Bronchial epithelial cell (primary cell): ENCODE results near the gene PIK3R5. TPM values are rescaled to one million over a fixed set of nuclear protein-coding genes. Genes with fewer than 3 reads are reported as not detected.
A peak's percentile ranks its signal among the peaks of the same experiment; 100 is the strongest.

ENCODE experiments used
- DNase-seq: peaks from one replicate; pipeline ENCODE4 v3.0.0-alpha.2; 2010; ENCODE audit warnings: low read depth
- FAIRE-seq: peaks from 2 replicates; lab custom pipeline; 2011; peaks lifted over from hg19 to GRCh38; lab: Jason Lieb, UNC
- H3K27me3 ChIP-seq: 2 replicates; pipeline ENCODE4 v1.5.1; 2011; ENCODE audit warnings: low read length; ENCODE audit not compliant: control insufficient read depth, insufficient read depth
- H3K36me3 ChIP-seq: 2 replicates; pipeline ENCODE4 v1.5.1; 2011; ENCODE audit warnings: low read length; ENCODE audit not compliant: control insufficient read depth, insufficient read depth
- H3K4me3 ChIP-seq: 2 replicates; pipeline ENCODE4 v1.5.1; 2011; ENCODE audit warnings: mild to moderate bottlenecking, low read depth, low read length, control low read depth
- CTCF ChIP-seq: IDR thresholded peaks from 2 replicates; pipeline ENCODE4 v1.5.1; 2011; ENCODE audit warnings: mild to moderate bottlenecking, moderate library complexity, low read length, control low read depth, inconsistent platforms; ENCODE audit not compliant: insufficient read depth, severe bottlenecking
- total RNA-seq: library from RNA; depleted of rRNA; stranded (reverse); fragments of >200 nt; gene quantifications from 2 replicates; pipeline ENCODE4 v1.2.1, GENCODE V29; 2014

PIK3R5 gene
- total RNA-seq, 1 donor from 2014 or later = not detected

- FAIRE-seq (peak; percentile 36), DNase-seq (no peak)
- Histone ChIP-seq H3K4me3 (no peak overlapping the region), H3K27me3 (no peaks in the 10 kb centered on the region), H3K36me3 (no peaks in the 10 kb centered on the region)
- no peak for TF ChIP-seq CTCF
These were observed 82.2 kb downstream of the PIK3R5 start for GRCh38 chr17:8883353-8883752.

DNA sequence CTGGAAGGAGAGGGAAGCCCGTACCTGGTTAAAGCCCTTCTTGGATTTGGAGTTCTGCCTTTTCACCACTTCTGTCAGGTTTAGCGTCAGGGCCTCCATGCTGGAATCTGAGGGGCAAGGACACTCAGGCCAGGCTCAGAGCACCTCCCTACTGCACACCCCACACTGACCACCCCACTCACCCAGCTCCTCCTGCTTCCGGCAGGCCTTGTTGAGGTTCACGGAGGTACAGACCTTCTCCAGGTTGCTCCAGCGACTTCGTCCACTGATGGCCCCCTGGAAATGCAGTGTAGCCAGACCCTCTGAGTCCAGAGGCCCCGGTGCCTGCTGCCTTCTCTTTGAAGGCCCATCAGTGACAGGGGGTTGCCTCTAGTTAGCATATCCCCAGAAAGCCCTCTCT, 83.9 kb downstream of the PIK3R5 start:
- DNase-seq = no peak
- no peak for TF ChIP-seq CTCF
- no peak for FAIRE-seq
- no peaks in the 10 kb centered on the region for H3K27me3 ChIP-seq
- no peak overlapping the region for H3K4me3 ChIP-seq
- no peaks in the 10 kb centered on the region for H3K36me3 ChIP-seq

DNA sequence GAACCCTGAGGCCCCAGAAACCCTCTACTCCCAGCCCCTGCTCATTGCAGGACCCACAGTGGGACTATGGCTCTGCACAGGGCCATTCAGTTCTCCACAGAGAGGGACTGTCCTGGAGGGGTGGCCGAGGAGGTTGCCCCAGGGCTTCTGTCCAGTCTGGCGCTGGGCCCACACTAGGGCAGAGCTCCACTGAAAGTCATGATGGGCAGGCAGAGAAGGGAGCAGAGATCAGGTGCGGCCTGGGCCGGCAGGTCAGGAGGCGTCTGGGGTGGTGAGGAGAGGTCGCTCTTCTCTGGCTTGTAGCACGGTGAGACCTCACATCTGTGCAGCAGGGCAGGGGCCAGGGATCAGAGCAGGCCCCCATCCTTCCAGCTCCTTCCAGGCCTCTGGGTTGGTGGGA, 85.0 kb downstream of the PIK3R5 start:
- FAIRE-seq = no peak
- H3K36me3 ChIP-seq = no peaks in the 10 kb centered on the region
- no peak for DNase-seq
- peaks cover 2% of the 10 kb centered on the region for H3K27me3 ChIP-seq
- no peak for TF ChIP-seq CTCF
- H3K4me3 ChIP-seq = no peak overlapping the region

- no peak for TF ChIP-seq CTCF
- DNase-seq (no peak), FAIRE-seq (no peak)
- H3K4me3 ChIP-seq = no peak overlapping the region
- H3K36me3 ChIP-seq = no peaks in the 10 kb centered on the region
- peaks cover 2% of the 10 kb centered on the region for H3K27me3 ChIP-seq
These were observed 86.1 kb downstream of the PIK3R5 start for GRCh38 chr17:8879410-8879809.

- Histone ChIP-seq H3K4me3 (no peak overlapping the region), H3K27me3 (peaks cover 2% of the 10 kb centered on the region), H3K36me3 (no peaks in the 10 kb centered on the region)
- DNase-seq (no peak), FAIRE-seq (no peak)
- TF ChIP-seq CTCF = no peak
These were observed 87.5 kb downstream of the PIK3R5 start for GRCh38 chr17:8877984-8878383.

DNA sequence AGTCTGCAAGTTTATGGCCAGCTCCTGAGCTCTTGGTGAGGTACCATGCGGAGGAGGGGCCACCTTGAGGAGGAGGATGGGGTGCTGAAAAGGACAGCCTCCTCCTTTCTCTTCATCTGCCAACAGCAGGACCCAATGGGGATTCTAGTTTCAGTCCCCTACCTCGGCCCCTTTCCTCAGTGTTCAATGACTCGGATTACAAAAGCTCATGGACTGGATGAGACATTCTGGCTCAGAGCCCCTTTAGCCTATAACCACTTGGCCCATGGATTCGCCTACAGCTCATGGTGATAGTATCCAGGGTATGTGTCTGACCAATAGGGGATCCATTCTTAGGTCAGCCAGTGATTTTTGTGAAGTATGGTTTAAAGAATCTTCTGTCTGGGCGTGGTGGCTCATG, 89.5 kb downstream of the PIK3R5 start:
- no peak for TF ChIP-seq CTCF
- FAIRE-seq (no peak), DNase-seq (peak; percentile 3)
- Histone ChIP-seq H3K36me3 (no peaks in the 10 kb centered on the region), H3K27me3 (peaks cover 2% of the 10 kb centered on the region), H3K4me3 (no peak overlapping the region)
